Nephron (organoid): Measurements from ENCODE around the gene OR4C45.
"Not testable (repeated sequence)": the region's sequence is repeated elsewhere in the genome, so short reads cannot be mapped to it uniquely, and the experiment has no call there.

Experiments
- H3K27ac Mint-ChIP-seq, 3 experiments: 2 replicates each; pipeline ENCODE4 v1.8.0; 2020; ENCODE audit warnings: mixed read lengths in 3 of 3, mild to moderate bottlenecking in 2 of 3, moderate library complexity in 1 of 3
- H3K27me3 Mint-ChIP-seq: 2 replicates; pipeline ENCODE4 v1.8.0; 2021; ENCODE audit warnings: low read depth, mild to moderate bottlenecking, moderate library complexity, mixed read lengths
- H3K36me3 Mint-ChIP-seq: 2 replicates; pipeline ENCODE4 v1.8.0; 2020; ENCODE audit warnings: low read depth, mixed read lengths
- H3K4me1 Mint-ChIP-seq: 2 replicates; pipeline ENCODE4 v1.8.0; 2020; ENCODE audit warnings: mixed read lengths
- H3K4me3 Mint-ChIP-seq, 3 experiments: 2 replicates each; pipeline ENCODE4 v1.8.0; 2020; ENCODE audit warnings: mild to moderate bottlenecking in 3 of 3, mixed read lengths in 3 of 3, moderate library complexity in 2 of 3
- H3K9me3 Mint-ChIP-seq: 2 replicates; pipeline ENCODE4 v1.8.0; 2020; ENCODE audit warnings: mixed read lengths
- CTCF ChIP-seq, 3 experiments: fragments of 200-600 bp; sonication (generic); IDR thresholded peaks; one replicate each; pipeline ENCODE4 v1.5.0; 2021; ENCODE audit warnings: antibody characterized with exemption in 3 of 3; ENCODE audit not compliant: unreplicated experiment in 3 of 3

OR4C45 gene

GRCh38 chr11:50075856-50076255 is 43.2 kb downstream of the OR4C45 start:
- no peak for TF ChIP-seq CTCF (IDR thresholded peaks at IDR 0.05; ENCODE audit: unreplicated experiment in 3 of 3)
- Mint-ChIP-seq H3K4me3 (no peak overlapping the region), H3K4me1 (no peaks in the 10 kb centered on the region), H3K9me3 (peaks cover 87% of the 10 kb centered on the region), H3K27ac (no peak overlapping the region), H3K27me3 (no peaks in the 10 kb centered on the region), H3K36me3 (peaks cover 20% of the 10 kb centered on the region)

DNA sequence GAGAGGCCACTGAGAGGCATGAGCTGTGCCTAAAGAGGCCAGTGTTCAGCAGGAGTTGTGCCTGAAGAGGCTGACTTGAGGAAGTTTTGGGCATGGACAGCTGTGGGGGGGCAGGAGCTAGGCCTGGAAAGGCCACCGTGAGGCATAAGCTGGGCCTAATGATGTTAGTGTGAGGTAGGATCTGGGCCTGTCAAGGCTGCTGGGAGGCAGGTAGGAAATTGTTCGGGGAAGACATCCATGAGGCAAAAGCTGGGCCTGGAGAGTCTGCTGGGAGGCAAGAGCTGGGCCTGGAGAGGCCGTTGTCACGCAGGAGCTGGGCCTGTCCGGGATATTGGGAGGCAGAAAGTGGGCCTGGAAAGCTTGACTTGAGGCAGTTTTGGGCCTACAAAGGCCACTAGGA is 44.9 kb downstream of the OR4C45 start:
- no peak for TF ChIP-seq CTCF (IDR thresholded peaks at IDR 0.05; ENCODE audit: unreplicated experiment in 3 of 3)
- peaks cover 13% of the 10 kb centered on the region for H3K36me3 Mint-ChIP-seq
- H3K9me3 Mint-ChIP-seq = peaks cover 74% of the 10 kb centered on the region
- H3K4me3 Mint-ChIP-seq = no peak overlapping the region
- no peak overlapping the region for H3K27ac Mint-ChIP-seq
- H3K4me1 Mint-ChIP-seq = no peaks in the 10 kb centered on the region
- H3K27me3 Mint-ChIP-seq = no peaks in the 10 kb centered on the region

GRCh38 chr11:50078001-50078400 is 45.3 kb downstream of the OR4C45 start:
- no peak overlapping the region for H3K27ac Mint-ChIP-seq
- no peak for TF ChIP-seq CTCF (IDR thresholded peaks at IDR 0.05; ENCODE audit: unreplicated experiment in 3 of 3)
- H3K4me1 Mint-ChIP-seq = no peaks in the 10 kb centered on the region
- H3K9me3 Mint-ChIP-seq = peaks cover 70% of the 10 kb centered on the region
- peaks cover 13% of the 10 kb centered on the region for H3K36me3 Mint-ChIP-seq
- no peaks in the 10 kb centered on the region for H3K27me3 Mint-ChIP-seq
- no peak overlapping the region for H3K4me3 Mint-ChIP-seq

DNA sequence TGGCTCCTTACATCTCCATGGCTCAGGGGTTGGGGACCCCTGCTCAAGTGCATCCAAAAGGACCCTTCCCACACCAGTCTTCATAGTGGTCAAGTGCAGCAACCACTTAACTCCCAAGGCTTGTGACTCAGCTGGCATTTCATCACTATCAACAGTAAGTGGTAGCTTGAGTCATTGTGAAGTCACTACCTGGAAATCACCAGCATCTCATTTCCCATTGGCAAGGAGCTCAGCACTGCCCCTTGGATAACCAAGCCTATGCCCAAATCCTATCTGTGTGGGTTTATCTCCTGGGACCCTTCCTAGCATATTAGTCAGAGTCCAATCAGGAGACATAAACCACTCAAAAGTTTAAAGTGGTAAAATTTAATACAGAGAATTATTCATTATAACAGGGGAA is 46.3 kb downstream of the OR4C45 start:
- not testable (repeated sequence) for H3K27ac Mint-ChIP-seq

GRCh38 chr11:50080256-50080655 is 47.6 kb downstream of the OR4C45 start:
- Mint-ChIP-seq H3K36me3 (peaks cover 9% of the 10 kb centered on the region), H3K4me1 (no peaks in the 10 kb centered on the region), H3K27me3 (no peaks in the 10 kb centered on the region), H3K4me3 (no peak overlapping the region), H3K9me3 (peaks cover 61% of the 10 kb centered on the region), H3K27ac (no peak overlapping the region)
- no peak for TF ChIP-seq CTCF (IDR thresholded peaks at IDR 0.05; ENCODE audit: unreplicated experiment in 3 of 3)

More for the DNA sequence above, 46.3 kb downstream of the OR4C45 start:
- H3K4me3 Mint-ChIP-seq, H3K27me3 Mint-ChIP-seq, H3K4me1 Mint-ChIP-seq: not testable (repeated sequence)
- Mint-ChIP-seq H3K36me3 (peaks cover 16% of the 10 kb centered on the region), H3K9me3 (peaks cover 69% of the 10 kb centered on the region)
